Adrenal gland (tissue), 12 donors: ENCODE measurements around the gene ZNF653. TPM values are rescaled to one million over a fixed set of nuclear protein-coding genes. Genes with fewer than 3 reads are reported as not detected.
A peak's percentile ranks its signal among the peaks of the same experiment; 100 is the strongest.
"Not testable (repeated sequence)": the region's sequence is repeated elsewhere in the genome, so short reads cannot be mapped to it uniquely, and the experiment has no call there.

Experiments
- DNase-seq, 7 donors: peaks; one replicate each; pipeline ENCODE4 v3.0.0-alpha.2; 2019 to 2020
- H3K27ac ChIP-seq, 5 donors: fragments of 200-600 bp; sonication (generic) in 4 of 5; 1 replicate in 3 of 5; 2 replicates in 2 of 5; pipeline versions ENCODE4 v1.5.1 to v1.8.0; 2016 to 2020; ENCODE audit warnings: mild to moderate bottlenecking in 1 of 5
- H3K27me3 ChIP-seq: fragments of 200-600 bp; 2 replicates; pipeline ENCODE4 v1.8.0; 2021
- H3K36me3 ChIP-seq, 2 donors: fragments of 200-600 bp; replicated peaks in 1 of 2; 1 replicate in 1 of 2; 2 replicates in 1 of 2; pipeline versions ENCODE4 v1.5.1 to v1.8.0; 2018 to 2022
- H3K4me1 ChIP-seq, 2 donors: fragments of 200-600 bp; replicated peaks in 1 of 2; 1 replicate in 1 of 2; 2 replicates in 1 of 2; pipeline versions ENCODE4 v1.5.1 to v1.8.0; 2018 to 2021
- H3K4me3 ChIP-seq, 4 donors: fragments of 200-600 bp; sonication (generic) in 3 of 4; one replicate each; pipeline ENCODE4 v1.5.1; 2016 to 2018
- H3K9me3 ChIP-seq, 3 donors: fragments of 200-600 bp; sonication (generic) in 1 of 3; replicated peaks in 1 of 3; 1 replicate in 2 of 3; 2 replicates in 1 of 3; pipeline versions ENCODE4 v1.5.1 to v1.8.0; 2016 to 2021
- CTCF ChIP-seq, 6 experiments: fragments of 450-650 bp in 4 of 6; fragments of 200-600 bp in 2 of 6; sonication (generic) in 1 of 6; IDR thresholded peaks; 1 replicate in 5 of 6; 2 replicates in 1 of 6; pipeline versions ENCODE4 v1.5.1 to v1.8.0; 2016 to 2021; ENCODE audit warnings: antibody characterized with exemption in 6 of 6, mild to moderate bottlenecking in 2 of 6, moderate library complexity in 1 of 6
- POLR2A ChIP-seq, 2 donors: fragments of 450-650 bp; IDR thresholded peaks; one replicate each; pipeline ENCODE4 v1.6.1; 2017; ENCODE audit warnings: antibody characterized with exemption in 2 of 2, mild to moderate bottlenecking in 2 of 2, moderate library complexity in 1 of 2
- WGBS, 4 donors: extraction: QIAGEN DNeasy Blood & Tissue Kit in 2 of 4; methylation state at CpG; one replicate each; pipeline versions ENCODE4 v1.1.5 to v1.1.7; 2013 to 2017; 5-methylcytosine and 5-hydroxymethylcytosine counted together
- intact Hi-C, 2 donors: fragments of 100-400 bp; cut with DNase I; formaldehyde crosslinking; loops; one replicate each; pipeline versions ENCODE4 v1.14.1 to v1.15.0; 2022 to 2023
- polyA plus RNA-seq, 3 donors: library from polyadenylated mRNA; stranded (reverse); fragments of 200-250 nt in 2 of 3; fragments of 350-450 nt in 1 of 3; fragmentation: Illumina TruSeq in 1 of 3; extraction: RNeasy Lipid Tissue Mini Kit (QIAGEN cat#74804) in 1 of 3; gene quantifications; one replicate each; pipeline ENCODE4 v1.2.3, GENCODE V29; 2013 to 2014
- total RNA-seq, 9 donors: library from RNA; depleted of rRNA in 4 of 9; stranded (reverse); fragments of >200 nt in 4 of 9; fragments of 120-200 nt in 1 of 9; fragmentation: NEBNext Ultra II Directional in 1 of 9; extraction: Animal tissue kit (Norgen Biotek cat#: 25700) in 1 of 9; gene quantifications; one replicate each; pipeline versions ENCODE4 v1.1.0 to v1.2.4, GENCODE V29; 2013 to 2023
- donor health status: healthy with polysubstance abuse.
- donor health status: Bipolar disorder and iron deficiency.
- donor health status: DM: yes; HTN: yes; CAD: no.
- donor health status: DM: no; HTN: no; CAD: no.
- donor health status: DM: no; HTN: no; CAD: no.
- donor health status: DM: yes; HTN: yes; CAD: no.

ZNF653 gene
- total and polyA plus RNA-seq, 12 donors = 4.2 to 37.7 (median 11.7) TPM

GRCh38 chr19:11458236-11458900 is 47.3 kb downstream of the ZNF653 start:
- no peaks in the 10 kb centered on the region for H3K36me3 ChIP-seq

GRCh38 chr19:11457831-11458230 is 47.8 kb downstream of the ZNF653 start:
- WGBS, 4 donors = 84 to 87% (median 85%) methylated on average over 10 to 20 of the region's 20 CpGs
- Histone ChIP-seq H3K27me3 (no peaks in the 10 kb centered on the region), H3K9me3 (no peaks in the 10 kb centered on the region), H3K36me3 (no peaks in the 10 kb centered on the region), H3K4me1 (peaks cover 0 to 5% of the 10 kb centered on the region in 2 donors), H3K27ac (no peak overlapping the region), H3K4me3 (no peak overlapping the region)
- intact Hi-C loops = no loop called here
- TF ChIP-seq CTCF (IDR thresholded peaks at IDR 0.05) (no peak), POLR2A (IDR thresholded peaks at IDR 0.05) (no peak)
- DNase-seq = no peak

More at GRCh38 chr19:11458236-11458900, 47.3 kb downstream of the ZNF653 start:
- intact Hi-C loops = no loop called here
- H3K4me3 ChIP-seq = no peak overlapping the region
- WGBS, 4 donors = 83 to 89% (median 87%) methylated on average over 18 to 19 of the region's 19 CpGs
- no peak overlapping the region for H3K27ac ChIP-seq
- DNase-seq = no peak
- H3K4me1 ChIP-seq = peaks cover 0 to 5% of the 10 kb centered on the region in 2 donors
- H3K9me3 ChIP-seq = no peaks in the 10 kb centered on the region
- TF ChIP-seq CTCF (IDR thresholded peaks at IDR 0.05) = no peak
- TF ChIP-seq POLR2A (IDR thresholded peaks at IDR 0.05) = no peak
- H3K27me3 ChIP-seq = no peaks in the 10 kb centered on the region

GRCh38 chr19:11457115-11457514 is 48.5 kb downstream of the ZNF653 start:
- Histone ChIP-seq H3K9me3 (no peaks in the 10 kb centered on the region), H3K27ac (no peak overlapping the region), H3K4me1 (peaks cover 0 to 5% of the 10 kb centered on the region in 2 donors), H3K4me3 (no peak overlapping the region), H3K36me3 (no peaks in the 10 kb centered on the region), H3K27me3 (no peaks in the 10 kb centered on the region)
- TF ChIP-seq POLR2A (IDR thresholded peaks at IDR 0.05) = no peak
- TF ChIP-seq CTCF (IDR thresholded peaks at IDR 0.05) = no peak
- 50 to 65% (median 54%) methylated on average over 8 to 18 of the region's 18 CpGs for WGBS, 4 donors
- intact Hi-C loops = no loop called here
- peak in 1 of 7 donors; percentile 20 for DNase-seq

GRCh38 chr19:11456659-11457058 is 49.0 kb downstream of the ZNF653 start:
- Histone ChIP-seq H3K4me1 (peaks cover 0 to 5% of the 10 kb centered on the region in 2 donors), H3K27me3 (no peaks in the 10 kb centered on the region), H3K27ac (no peak overlapping the region), H3K9me3 (no peaks in the 10 kb centered on the region), H3K4me3 (no peak overlapping the region), H3K36me3 (no peaks in the 10 kb centered on the region)
- TF ChIP-seq POLR2A (IDR thresholded peaks at IDR 0.05) (no peak), CTCF (IDR thresholded peaks at IDR 0.05) (no peak)
- no peak for DNase-seq
- 87 to 95% (median 94%) methylated on average over 4 to 7 of the region's 7 CpGs for WGBS, 4 donors
- intact Hi-C loops = no loop called here

- H3K4me3 ChIP-seq, intact Hi-C loops, DNase-seq, H3K9me3 ChIP-seq, H3K27me3 ChIP-seq, H3K4me1 ChIP-seq, H3K27ac ChIP-seq, H3K36me3 ChIP-seq: not testable (repeated sequence)
- 84 to 97% (median 90%) methylated on average over 9 of the region's 9 CpGs for WGBS, 4 donors
Measured at GRCh38 chr19:11455233-11455554, 50.4 kb downstream of the ZNF653 start.
